HepG2 (cell line): ENCODE measurements around the gene ARHGAP19.

Experiments
- KDM1A ChIP-seq: IDR thresholded peaks from 2 replicates; pipeline ENCODE4 v1.6.1; 2016; ENCODE audit warnings: missing compliant biosample characterization
- MYC ChIP-seq: sonication (generic); formaldehyde crosslinking; IDR thresholded peaks from 2 replicates; pipeline ENCODE4 v1.9.0; 2021; ENCODE audit warnings: missing genetic modification reagents, borderline replicate concordance
- SMARCC2 ChIP-seq: fragments of 450-650 bp; IDR thresholded peaks from 2 replicates; pipeline ENCODE4 v1.6.1; 2017; ENCODE audit warnings: antibody characterized with exemption, mild to moderate bottlenecking
- SMC3 ChIP-seq: IDR thresholded peaks from 2 replicates; pipeline ENCODE4 v1.6.1; 2011; ENCODE audit warnings: low read length, improper control_type of control experiment
- TCF7 ChIP-seq: sonication (generic); IDR thresholded peaks from 2 replicates; pipeline ENCODE4 v1.6.1; 2016; ENCODE audit warnings: antibody characterized with exemption, low read depth
- TF ChIP-seq, protein P1 (sequence below): sonication (generic); formaldehyde crosslinking; IDR thresholded peaks from 2 replicates; pipeline ENCODE4 v1.4.0; 2020; ENCODE audit warnings: missing genetic modification reagents

DNA sequence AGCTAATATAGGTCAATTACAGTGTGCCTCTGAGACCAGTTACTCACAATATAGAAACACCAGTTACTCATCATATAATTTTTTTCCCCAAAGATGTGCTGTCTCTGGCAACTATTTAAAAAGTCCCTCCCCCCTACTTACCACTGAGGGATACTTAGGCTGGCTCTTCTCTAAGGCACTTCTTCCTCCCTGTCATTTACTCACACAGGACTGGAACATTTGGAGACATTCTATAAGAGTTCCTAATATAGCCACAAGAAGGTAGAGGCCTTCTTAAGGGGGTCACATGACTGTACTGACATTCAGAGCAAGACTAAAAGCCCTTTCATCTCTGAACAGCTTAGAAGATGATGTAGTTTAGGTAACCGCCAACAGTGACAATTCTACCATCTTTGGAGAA, 62.3 kb downstream of the ARHGAP19 start:
- TF ChIP-seq KDM1A (CRISPR knock-in tag): no peak
- no peak for TF ChIP-seq MYC (CRISPR knock-in tag)
- TF ChIP-seq, protein P1, sequence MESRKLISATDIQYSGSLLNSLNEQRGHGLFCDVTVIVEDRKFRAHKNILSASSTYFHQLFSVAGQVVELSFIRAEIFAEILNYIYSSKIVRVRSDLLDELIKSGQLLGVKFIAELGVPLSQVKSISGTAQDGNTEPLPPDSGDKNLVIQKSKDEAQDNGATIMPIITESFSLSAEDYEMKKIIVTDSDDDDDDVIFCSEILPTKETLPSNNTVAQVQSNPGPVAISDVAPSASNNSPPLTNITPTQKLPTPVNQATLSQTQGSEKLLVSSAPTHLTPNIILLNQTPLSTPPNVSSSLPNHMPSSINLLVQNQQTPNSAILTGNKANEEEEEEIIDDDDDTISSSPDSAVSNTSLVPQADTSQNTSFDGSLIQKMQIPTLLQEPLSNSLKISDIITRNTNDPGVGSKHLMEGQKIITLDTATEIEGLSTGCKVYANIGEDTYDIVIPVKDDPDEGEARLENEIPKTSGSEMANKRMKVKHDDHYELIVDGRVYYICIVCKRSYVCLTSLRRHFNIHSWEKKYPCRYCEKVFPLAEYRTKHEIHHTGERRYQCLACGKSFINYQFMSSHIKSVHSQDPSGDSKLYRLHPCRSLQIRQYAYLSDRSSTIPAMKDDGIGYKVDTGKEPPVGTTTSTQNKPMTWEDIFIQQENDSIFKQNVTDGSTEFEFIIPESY (CRISPR knock-in tag): no peak
- no peak for TF ChIP-seq TCF7
- TF ChIP-seq SMARCC2: no peak
- no peak for TF ChIP-seq SMC3
